HG02973 (cell line): ENCODE data around the gene TMEM175.

Source experiments
- ATAC-seq: cut with Tn5 transposase; IDR thresholded peaks from one replicate; pipeline ENCODE4 v1.9.1; 2021; ENCODE audit warnings: moderate library complexity; ENCODE audit not compliant: unreplicated experiment

Gene TMEM175

GRCh38 chr4:958314-958665, 26.0 kb downstream of the TMEM175 start:
- ATAC-seq: no peak

DNA sequence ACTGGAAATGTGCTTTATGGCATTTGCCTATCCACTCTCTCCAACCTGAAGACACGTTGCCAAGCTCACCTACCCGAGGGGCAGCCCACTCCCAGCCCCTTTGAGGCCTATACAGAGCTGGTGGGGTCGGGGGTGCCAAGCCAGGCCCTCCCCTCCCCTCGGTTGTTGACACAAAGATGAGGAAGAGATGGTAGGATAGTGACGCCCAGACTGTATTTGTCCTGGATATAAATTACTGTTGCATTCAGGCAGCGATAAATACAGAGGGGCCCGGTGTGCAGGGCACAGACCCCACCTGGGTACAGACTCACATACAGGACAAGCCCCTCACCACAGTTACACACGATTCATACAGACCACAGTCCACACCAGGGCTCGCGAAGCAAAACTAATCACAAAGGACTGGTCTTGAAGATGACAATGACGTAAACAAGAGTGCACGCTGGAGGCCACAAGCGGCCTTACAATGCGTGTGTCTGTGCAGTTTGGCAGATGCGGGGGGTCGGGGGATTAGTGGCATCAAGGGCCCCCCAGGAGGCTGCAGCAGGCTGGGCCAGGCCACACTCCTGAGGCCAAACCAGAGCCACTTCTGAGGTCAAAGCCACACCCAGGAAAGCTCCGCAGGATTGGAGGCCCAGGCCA, 26.6 kb downstream of the TMEM175 start:
- no peak for ATAC-seq

GRCh38 chr4:959338-960139, 27.3 kb downstream of the TMEM175 start:
- no peak for ATAC-seq

DNA sequence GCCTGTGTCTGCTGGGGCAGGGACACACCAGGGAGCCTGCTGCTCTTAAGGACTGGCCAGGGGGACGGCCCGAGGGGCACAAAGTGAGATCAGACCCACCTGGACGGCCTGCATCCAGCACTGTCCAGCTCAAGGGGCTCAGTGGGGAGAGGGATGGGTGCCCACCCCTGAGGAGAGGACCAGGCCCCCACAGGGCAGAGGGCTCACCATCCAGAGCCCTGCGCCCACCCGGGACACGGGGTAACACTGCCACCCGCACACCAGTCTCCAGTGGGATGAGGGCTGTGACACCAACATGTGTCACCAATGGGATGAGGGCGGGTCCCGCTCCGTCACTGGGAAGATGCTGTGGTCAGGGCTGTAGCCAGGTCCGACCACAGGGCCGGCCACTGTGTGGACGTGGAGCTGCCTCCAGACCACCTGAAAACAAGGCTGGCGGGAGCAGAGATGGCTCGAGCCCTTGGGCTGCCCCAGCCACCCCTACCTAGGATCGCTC, 27.9 kb downstream of the TMEM175 start:
- ATAC-seq: no peak

GRCh38 chr4:960636-961350, 28.5 kb downstream of the TMEM175 start:
- no peak for ATAC-seq

- no peak for ATAC-seq
These were observed 29.3 kb downstream of the TMEM175 start for GRCh38 chr4:961351-962230.

GRCh38 chr4:962231-963208, 30.3 kb downstream of the TMEM175 start:
- ATAC-seq: no peak

- ATAC-seq: no peak
These were observed 31.3 kb downstream of the TMEM175 start for GRCh38 chr4:963276-964225.

GRCh38 chr4:964346-965025, 32.2 kb downstream of the TMEM175 start:
- no peak for ATAC-seq

- ATAC-seq: no peak
These were observed 32.9 kb downstream of the TMEM175 start for GRCh38 chr4:965048-965765.

GRCh38 chr4:965766-966134, 33.5 kb downstream of the TMEM175 start:
- no peak for ATAC-seq

DNA sequence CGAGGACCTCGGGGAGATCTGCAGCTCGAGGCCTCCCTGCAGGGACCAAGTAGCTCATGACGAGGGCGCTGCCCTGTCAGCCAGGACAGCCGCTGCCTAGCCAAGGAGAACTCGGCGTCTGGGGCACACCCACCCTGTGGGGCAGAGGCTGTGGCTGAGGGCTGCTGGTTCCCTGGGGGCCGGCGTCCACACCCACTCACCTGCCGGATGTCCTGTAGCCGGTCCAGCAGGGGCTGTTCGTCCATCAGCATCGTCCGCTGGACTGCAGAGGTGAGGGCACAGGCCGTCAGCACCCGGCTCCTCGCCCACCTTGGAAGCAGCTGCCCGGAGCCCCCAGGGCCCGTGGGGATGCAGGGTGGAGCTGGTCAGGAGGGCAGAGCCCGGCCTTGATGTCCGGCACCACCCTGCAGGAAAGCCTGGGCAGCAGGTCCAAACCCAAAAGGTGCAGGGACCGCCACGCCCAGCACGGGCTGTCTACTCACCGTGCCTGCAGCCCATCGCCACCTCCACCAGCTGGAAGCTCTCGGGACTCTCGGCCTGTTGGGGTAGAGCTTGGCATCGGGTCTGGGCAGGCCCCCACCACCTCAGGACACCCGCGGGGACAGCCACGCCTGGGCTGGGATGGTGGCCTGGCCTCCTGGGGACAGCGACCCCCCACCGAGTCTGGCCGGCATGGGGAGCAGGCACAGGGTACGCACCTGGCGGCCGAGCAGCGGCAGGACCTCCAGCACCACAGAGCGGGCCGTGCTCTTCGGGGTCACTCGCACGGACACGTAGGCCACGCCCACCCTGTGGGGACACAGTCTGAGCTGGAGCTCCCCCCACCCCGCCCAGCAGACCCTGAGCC, 34.2 kb downstream of the TMEM175 start:
- no peak for ATAC-seq

- ATAC-seq: no peak
These were observed 35.1 kb downstream of the TMEM175 start for GRCh38 chr4:967113-968104.

DNA sequence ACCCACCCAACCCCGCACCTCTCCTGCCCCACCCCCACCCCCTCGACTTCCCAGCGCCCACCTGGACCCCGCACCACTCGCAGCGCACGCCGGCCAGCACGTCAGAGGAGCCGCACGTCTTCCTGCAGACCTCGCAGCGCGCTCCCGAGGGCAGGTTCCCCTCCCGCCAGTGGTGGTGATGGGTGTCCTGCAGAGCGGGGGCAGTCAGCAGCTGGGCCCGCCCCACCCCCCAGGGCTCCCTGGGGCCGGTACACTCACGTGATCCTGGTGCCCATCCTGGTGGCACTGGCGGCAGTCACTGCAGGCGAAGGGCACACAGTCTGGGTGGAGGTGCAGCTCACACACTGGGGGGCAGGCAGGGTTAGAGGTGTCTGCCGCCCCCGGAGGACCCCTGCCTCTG, 36.0 kb downstream of the TMEM175 start:
- no peak for ATAC-seq
